Fibroblast of lung (primary cell): ENCODE measurements around the gene SESN3.

Experiments
- EZH2 ChIP-seq: IDR thresholded peaks from 2 replicates; pipeline ENCODE4 v1.5.1; 2012; ENCODE audit warnings: low read length, control low read depth, mild to moderate bottlenecking; ENCODE audit errors: missing control alignments
- TF ChIP-seq, protein P1 (sequence below), 2 donors: IDR thresholded peaks in 1 of 2; conservative IDR thresholded peaks in 1 of 2; 1 replicate in 1 of 2; 2 replicates in 1 of 2; pipeline ENCODE4 v1.5.1; 2011 to 2012; ENCODE audit warnings: low read length in 2 of 2, control low read depth in 1 of 2, inconsistent platforms in 1 of 2, low read depth in 1 of 2, mild to moderate bottlenecking in 1 of 2

DNA sequence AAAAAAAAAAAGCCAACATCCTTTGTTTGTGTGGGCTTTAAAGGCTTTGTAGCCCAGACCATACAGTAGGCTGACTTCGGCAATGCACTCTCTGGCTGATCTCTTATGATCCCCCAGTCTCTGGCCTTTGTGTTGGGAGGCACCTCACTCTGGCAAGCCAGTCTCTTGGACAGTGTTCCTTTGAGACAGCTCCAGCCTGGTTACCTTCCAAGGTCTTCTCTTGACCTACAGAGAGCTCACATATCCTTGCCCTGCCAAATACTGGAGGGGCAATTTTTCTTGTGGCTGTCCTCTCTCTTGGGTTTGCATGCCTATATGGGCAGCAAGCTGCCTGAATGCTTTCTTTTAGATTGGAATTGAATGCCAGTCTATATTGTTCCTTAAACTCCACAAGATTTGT is 69.8 kb downstream of the SESN3 start:
- TF ChIP-seq, protein P1, sequence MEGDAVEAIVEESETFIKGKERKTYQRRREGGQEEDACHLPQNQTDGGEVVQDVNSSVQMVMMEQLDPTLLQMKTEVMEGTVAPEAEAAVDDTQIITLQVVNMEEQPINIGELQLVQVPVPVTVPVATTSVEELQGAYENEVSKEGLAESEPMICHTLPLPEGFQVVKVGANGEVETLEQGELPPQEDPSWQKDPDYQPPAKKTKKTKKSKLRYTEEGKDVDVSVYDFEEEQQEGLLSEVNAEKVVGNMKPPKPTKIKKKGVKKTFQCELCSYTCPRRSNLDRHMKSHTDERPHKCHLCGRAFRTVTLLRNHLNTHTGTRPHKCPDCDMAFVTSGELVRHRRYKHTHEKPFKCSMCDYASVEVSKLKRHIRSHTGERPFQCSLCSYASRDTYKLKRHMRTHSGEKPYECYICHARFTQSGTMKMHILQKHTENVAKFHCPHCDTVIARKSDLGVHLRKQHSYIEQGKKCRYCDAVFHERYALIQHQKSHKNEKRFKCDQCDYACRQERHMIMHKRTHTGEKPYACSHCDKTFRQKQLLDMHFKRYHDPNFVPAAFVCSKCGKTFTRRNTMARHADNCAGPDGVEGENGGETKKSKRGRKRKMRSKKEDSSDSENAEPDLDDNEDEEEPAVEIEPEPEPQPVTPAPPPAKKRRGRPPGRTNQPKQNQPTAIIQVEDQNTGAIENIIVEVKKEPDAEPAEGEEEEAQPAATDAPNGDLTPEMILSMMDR (conservative IDR thresholded peaks at IDR 0.05 in 1 of 2, IDR thresholded peaks at IDR 0.05 in 1 of 2; ENCODE audit: low read depth in 1 of 2, low read length in 2 of 2) = no peak
- no peak for TF ChIP-seq EZH2
